Stimulated activated CD4-positive, alpha-beta T cell treated with anti-CD3 and anti-CD28 coated beads, Interleukin-12 subunit alpha, Interleukin-12 subunit beta, amount 100 ng/mL, for 4 hours (primary cell): Measurements from ENCODE around the gene CDKN2A.
"Not testable (repeated sequence)": the region's sequence is repeated elsewhere in the genome, so short reads cannot be mapped to it uniquely, and the experiment has no call there.

Source experiments
- DNase-seq: peaks from one replicate; pipeline ENCODE4 v3.0.0-alpha.2; 2020

The CDKN2A gene

DNA sequence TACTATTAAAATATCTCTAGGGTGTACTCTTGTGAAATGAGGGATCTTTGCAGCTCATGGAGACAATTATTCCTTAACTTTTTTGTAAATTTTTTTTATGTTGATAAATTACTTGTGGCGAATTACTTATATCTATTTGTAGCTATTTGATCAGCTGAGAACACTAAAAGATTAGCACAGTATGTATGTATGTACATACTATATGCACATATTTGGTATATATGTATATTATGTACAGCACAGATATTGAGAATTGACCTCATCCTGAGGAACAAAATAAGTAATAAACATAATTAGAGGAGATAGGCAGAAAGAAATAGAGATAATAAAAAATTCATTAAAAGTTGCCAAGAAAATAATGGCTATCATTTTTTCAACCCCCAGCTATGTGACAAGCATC, 11.8 kb downstream of the CDKN2A start:
- no peak for DNase-seq

DNA sequence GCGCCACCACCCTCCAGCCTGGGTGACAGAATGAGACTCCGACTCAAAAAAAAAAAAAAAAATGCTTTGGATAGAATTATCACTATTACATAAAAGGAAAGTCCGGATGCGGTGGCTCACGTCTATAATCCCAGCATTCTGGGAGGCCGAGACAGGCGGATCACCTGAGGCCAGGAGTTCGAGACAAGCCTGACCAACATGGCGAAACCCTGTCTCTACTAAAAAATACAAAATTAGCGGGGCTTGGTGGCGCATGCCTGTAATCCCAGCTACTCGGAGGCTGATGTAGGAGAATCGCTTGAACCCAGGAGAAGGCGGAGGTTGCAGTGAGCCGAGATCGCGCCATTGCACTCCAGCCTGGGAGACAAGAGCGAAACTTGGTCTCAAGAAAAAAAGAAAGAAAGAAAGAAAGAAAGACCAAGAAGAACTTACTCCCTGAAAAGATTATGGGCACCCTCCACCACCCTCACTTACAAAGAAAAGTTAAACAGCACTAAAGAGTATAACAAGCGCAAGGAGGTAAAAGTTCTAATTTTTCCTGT, 17.8 kb downstream of the CDKN2A start:
- no peak for DNase-seq

DNA sequence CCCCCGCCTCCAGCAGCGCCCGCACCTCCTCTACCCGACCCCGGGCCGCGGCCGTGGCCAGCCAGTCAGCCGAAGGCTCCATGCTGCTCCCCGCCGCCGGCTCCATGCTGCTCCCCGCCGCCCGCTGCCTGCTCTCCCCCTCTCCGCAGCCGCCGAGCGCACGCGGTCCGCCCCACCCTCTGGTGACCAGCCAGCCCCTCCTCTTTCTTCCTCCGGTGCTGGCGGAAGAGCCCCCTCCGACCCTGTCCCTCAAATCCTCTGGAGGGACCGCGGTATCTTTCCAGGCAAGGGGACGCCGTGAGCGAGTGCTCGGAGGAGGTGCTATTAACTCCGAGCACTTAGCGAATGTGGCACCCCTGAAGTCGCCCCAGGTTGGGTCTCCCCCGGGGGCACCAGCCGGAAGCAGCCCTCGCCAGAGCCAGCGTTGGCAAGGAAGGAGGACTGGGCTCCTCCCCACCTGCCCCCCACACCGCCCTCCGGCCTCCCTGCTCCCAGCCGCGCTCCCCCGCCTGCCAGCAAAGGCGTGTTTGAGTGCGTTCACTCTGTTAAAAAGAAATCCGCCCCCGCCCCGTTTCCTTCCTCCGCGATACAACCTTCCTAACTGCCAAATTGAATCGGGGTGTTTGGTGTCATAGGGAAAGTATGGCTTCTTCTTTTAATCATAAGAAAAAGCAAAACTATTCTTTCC, 19.3 kb downstream of the CDKN2A start:
- DNase-seq, result no peak

DNA sequence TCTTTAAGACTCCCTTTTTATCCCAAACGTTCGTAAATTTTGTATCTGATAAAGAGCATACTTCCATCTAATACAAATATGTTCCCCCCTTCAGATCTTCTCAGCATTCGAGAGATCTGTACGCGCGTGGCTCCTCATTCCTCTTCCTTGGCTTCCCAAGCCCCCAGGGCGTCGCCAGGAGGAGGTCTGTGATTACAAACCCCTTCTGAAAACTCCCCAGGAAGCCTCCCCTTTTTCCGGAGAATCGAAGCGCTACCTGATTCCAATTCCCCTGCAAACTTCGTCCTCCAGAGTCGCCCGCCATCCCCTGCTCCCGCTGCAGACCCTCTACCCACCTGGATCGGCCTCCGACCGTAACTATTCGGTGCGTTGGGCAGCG, 19.9 kb downstream of the CDKN2A start:
- no peak for DNase-seq

DNA sequence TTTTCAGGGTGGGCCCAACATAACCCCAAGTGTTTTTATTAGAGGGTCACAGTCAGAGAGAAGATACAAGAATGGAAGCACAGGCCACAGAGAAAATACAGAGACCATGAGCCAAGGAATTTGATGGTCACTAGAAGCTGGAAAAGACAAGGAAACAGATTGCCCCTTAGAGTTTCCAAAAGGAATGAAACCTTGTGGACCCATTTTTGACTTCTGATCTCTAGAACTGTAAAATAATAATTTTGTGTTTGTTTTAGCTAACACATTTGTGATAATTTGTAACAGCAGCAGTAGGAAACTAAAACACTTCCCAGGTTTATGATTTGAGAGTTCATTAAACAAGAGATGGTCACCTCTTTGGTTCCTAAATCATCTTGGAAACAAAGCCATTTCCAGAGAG, 21.8 kb downstream of the CDKN2A start:
- no peak for DNase-seq

DNA sequence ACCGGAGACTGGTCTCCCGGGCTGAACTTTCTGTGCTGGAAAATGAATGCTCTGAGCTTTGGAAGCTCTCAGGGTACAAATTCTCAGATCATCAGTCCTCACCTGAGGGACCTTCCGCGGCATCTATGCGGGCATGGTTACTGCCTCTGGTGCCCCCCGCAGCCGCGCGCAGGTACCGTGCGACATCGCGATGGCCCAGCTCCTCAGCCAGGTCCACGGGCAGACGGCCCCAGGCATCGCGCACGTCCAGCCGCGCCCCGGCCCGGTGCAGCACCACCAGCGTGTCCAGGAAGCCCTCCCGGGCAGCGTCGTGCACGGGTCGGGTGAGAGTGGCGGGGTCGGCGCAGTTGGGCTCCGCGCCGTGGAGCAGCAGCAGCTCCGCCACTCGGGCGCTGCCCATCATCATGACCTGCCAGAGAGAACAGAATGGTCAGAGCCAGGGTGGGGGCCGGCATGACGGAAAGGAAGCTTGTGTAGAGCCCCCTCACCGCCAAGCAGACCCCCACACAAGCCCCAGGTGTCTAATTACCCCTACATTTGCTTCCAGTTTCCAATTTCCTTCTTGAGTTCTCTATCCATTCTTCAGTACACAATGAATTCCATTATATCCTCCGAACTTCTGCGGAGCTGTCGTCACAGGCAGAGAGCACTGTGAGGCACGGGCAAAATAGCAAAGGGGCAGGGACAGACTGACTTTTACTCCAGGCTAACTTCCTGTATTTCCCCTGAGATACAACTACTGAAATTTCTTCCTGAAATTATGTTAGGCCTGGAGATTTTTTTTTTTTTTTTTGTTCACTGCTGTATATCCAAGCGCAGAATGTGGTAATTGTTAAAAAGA, 23.2 kb downstream of the CDKN2A start:
- no peak for DNase-seq

DNA sequence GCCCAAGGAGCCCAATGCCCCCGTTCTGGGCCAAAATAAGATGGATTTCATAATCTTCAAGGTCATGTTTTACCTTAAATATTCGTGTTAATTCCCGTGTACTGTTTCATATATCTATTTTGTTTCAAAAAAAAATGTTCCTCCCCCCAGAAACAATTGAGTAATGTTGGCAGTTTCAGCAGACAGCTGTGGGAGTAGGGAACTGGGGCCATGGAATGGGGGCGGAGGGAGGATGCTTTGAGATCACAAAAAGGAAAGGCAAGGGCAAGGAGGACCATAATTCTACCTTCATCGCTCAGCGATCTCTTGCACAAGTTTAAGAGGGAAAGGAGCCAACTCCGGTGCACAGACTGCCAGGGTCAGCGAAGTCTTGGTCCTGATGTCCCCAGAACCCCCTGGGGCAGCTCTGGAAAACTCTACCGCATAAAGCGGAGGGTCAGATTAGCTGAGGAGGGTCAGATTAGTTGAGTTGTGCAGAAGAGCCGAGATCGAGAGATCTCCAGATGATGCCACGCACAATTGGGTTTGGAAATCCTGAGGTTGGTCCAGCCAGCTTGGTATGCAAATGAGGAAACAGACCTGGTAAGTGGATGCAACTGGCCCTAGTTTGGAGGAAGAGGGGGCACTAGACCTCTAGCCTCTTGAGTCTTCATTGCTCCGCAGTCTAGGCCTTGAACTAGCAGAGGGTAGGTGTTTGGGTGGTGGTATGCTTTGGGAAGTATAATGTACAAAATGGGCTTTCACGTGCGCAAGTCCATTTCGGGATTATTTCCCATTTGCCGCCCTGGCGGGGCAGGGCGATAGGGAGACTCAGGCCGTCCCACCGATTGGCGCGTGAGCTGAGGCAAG, 24.0 kb downstream of the CDKN2A start:
- no peak for DNase-seq

DNA sequence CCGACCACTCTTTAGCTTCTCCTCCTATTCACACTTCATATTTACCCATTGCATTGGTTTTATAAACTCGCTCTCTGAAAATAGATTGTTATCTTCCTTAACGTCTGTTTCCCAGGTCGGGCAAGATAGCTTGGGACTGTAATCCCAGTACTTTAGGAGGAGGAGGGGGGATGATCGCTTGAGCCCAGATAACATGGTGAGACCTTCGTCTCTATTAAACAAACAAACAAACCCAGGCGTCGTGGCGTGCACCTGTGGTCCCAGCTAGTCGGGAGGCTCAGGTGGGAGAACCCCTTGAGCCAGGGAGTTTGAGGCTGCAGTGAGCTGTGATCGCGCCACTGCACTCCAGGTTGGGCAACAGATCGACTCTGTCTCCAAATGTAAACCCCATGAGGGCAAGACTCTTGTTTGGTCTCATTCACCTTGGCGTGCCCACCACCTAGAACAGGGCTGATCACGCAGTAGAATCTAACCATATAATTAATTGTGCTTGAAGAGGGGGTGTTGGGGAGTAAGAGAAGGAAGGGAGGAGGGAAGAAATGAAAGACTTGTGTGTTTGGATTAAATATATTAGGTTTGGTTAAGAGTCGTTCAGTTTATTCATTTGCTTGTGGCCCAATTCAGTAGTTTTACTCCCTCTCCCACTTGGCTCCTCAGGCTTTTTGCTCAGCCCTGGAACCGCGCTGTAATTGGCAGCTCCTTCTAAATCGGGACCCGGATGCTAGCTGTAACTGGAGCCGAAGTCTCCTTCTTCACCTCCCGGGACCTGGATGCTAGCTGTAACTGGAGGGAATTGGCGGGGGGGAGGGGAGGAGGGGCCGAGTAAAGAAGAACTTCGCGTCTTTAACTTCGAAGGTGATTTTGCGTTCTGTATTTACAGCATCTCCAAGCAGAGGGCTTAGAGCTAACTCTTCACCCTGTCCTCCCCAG, 24.9 kb downstream of the CDKN2A start:
- DNase-seq, result no peak

DNA sequence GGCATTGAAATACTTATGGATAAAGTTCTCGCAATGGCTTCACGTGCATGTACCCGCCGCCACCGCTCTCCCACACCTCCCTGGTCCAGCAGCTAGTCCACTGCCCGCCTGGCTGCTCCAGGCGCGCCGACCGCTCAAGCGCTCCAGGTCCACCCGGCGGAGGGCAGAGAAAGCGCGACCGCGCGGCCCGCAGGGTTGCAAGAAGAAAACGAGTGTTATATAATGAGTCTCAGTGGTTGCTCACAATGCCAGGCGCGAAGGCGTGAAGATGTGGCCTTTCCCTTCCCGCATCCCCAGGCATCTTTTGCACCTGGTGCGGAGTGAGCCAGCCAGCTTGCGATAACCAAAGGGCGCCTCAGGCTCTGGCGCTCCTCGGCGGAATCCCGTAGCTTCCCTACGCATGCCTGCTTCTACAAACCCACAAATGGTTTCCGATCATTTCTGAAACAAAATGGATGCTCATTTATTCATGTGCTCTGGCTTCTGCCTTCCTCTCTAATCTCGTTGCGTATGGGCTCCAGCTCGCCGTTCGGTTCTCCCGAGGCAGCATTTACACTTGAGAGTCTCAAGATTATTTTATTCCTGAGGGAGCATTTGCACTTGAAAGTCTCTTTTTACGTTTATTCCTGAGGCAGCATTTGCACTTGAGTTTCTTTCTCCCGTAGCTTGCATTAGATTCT, 25.7 kb downstream of the CDKN2A start:
- DNase-seq, result no peak

DNA sequence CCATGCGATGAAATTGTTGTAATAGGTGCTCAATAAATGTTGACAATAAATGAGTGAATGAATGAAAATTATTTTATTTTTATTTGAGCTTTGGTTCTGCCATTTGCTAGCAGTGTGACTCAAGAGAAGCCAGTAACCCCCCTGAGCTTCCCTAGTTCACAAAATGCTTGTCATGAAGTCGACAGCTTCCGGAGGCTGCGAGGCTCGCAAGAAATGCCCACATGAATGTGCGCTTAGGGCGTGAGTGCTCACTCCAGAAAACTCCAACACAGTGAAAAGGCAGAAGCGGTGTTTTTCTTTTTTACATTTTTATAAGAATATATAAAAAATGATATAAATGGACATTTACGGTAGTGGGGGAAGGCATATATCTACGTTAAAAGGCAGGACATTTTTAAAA, 26.5 kb downstream of the CDKN2A start:
- DNase-seq, result no peak

DNA sequence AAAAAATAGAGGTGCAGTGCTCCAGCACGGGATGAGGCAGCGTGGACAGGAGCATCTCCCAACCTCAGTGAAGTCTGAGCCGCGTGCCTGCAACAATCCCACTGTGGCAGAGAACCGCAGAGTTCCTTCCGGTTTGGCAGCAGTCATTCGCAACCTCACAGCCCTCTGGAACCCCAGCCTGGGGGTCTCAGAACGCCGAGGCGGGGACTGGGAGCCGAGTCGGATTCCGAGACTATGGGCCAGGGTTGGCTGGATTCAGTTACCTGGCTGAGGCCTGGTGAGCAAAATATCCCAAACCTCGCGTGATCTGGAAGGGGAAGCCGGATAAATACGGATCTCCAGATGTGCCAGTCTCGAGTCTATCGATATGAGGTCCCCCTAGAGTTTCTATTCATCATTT, 27.0 kb downstream of the CDKN2A start:
- DNase-seq, result no peak

DNA sequence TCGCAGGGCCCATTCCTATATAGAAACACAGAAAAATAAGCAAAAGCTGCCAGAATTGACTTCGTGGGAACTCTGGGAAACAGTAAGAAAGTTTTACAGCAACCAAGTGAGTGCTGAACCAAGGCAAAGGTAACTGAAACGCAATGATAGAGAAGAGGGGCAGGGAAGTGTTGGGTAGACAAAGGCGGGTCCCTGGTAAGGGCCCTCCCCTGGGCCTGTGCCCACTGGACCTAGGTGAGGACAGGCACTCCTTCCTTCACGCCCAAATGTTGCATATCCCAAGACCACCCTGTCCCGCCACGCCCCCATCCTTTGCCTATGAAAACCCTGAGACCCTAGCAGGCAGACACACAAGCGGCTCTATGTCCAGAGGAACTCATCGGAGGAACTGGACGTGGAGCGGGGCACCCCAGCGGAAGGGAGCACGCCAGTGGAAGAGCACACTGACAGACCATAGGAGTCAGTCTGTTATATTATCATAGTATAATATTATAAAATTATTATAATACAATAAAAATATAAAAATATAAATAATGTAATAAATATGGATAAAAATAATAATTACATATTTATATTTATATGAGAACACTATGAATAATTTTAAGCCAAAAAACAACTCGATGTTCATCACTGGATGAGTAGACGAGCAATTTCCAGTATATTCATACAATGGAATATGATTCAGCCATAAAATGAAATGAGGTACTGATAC, 27.9 kb downstream of the CDKN2A start:
- DNase-seq, result no peak

DNA sequence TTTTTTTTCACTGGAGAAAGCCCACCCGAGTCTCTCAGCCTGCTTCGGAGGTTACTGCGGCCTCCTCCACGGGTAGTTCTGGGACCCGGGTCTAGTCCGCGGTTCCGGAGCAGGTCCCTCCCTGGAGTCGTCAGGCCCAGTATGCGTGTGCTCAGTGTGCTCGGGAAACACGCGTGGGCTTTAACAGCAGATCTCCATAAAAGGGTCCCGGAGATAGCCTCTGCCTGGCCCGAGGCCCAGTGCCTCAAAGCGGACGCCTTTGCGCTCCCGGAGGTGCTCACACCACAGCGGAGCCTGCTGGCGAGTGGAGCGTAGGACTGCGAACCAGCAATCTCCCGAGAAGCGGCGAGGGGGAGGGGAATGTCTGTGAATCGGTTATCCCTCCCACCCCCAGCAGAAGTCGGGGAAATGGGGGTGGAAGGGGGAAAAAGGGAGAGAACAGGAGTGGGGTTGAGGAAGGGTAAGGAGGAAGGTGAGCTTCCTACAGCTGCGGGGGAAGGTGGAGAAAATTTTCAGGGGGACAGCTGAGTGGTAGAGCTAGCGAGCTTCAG, 28.7 kb downstream of the CDKN2A start:
- no peak for DNase-seq

DNA sequence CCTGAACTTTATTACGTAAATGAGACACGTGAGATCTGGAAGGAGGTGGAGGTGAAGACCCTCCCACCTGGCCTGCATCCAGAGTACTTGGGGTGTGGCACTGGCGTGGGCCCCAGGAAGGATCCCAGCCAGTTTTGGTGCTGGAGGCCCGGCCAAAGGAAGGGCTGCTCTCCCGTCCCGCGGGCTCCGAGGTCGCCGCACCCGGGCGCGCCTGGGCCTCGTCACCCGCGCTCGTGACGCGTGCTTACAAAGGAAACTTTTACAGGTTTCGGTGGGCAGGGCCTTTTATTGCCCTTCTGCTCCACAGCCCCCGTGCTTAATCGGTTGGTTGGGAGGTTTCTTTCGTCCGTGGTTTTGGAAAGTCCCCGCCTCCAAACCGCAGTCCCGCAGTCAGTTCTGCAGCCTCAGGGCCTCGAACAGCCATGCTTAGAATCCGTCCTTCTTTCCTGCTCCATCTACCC, 29.2 kb downstream of the CDKN2A start:
- peak; percentile 35 for DNase-seq

DNA sequence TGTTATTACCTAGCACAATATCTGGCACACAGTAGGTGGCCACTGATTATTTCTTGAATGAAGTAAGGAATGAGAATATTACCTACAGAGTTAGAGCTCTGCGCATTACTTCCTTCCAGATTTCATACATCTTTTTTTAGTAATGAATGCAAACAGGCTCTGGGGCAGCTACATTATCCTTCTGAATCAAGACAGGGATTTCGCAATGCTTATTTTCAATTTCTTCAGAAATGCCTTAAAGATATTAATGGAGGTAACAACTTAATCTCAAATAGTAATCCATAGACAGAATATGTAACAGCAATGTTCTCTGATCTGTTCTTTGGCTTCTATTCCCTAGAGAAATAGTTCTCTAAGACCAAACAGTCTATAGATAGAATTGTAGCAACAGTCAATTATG, 32.6 kb downstream of the CDKN2A start:
- no peak for DNase-seq

DNA sequence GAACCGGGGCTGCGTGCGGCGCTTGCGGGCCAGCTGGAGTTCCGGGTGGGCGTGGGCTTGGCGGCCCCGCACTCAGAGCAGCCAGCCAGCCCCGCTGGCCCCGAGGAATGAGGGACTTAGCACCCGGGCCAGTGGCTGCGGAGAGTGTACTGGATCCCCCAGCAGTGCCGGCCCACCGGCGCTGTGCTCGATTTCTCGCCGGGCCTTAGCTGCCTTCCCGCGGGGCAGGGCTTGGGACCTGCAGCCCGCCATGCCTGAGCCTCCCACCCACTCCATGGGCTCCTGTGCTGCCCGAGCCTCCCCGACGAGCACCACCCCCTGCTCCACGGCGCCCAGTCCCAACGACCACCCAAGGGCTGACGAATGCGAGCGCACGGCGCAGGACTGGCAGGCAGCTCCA, 34.9 kb downstream of the CDKN2A start:
- DNase-seq, result not testable (repeated sequence)

DNA sequence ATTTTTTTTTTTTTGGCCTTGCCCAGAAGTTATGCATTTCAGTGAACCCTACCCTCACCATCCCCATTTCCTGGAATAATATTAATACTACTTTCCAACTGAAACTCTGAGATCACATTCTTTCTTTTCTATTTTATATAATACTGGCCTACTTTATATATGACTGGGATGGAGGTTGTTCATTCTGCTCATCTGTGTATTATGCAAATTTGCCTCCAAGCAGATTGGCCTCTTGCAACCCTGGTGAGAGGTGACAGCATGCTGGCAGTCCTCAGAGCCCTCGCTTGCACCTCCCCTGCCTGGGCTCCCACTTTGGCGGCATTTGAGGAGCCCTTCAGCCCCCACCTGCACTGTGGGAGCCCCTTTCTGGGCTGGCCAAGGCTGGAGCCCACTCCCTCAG, 35.4 kb downstream of the CDKN2A start:
- no peak for DNase-seq

DNA sequence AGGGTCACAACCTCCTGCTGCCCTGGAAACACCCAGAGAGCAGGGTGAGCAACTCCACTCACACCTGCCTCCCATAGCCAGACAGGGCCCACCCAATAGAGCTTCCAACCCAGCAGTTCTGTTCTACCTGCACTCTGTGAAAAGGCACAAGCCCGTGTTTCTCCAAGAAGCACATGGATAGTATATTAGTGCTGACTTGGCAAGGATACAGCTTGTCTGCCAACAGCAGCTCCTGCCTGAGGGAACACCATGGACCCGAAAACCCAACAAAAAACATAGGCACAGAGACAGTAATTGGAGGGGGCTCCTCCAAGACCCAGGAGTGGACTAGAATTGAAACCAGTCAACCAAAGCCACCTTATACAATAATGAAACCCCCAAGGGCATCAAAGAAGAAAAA, 48.6 kb downstream of the CDKN2A start:
- no peak for DNase-seq

DNA sequence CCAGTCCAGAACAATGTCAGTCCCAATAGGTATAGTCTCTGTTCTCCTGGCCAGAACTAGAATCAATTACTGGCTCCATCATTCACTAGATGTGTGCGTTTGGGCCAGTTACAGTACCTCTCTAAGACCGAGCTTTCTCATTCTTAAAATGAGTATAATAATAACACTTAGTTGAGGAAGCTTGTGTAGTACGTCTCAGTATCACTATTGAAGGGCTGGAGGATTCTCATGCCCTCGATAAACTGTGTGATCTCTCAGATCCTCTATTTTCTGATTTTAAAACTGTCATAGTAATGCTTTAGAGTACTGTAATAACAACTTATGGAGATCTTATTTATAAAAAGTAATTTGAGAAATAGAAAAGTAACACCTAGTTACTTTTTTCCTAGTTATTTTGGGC, 50.7 kb downstream of the CDKN2A start:
- DNase-seq, result no peak

DNA sequence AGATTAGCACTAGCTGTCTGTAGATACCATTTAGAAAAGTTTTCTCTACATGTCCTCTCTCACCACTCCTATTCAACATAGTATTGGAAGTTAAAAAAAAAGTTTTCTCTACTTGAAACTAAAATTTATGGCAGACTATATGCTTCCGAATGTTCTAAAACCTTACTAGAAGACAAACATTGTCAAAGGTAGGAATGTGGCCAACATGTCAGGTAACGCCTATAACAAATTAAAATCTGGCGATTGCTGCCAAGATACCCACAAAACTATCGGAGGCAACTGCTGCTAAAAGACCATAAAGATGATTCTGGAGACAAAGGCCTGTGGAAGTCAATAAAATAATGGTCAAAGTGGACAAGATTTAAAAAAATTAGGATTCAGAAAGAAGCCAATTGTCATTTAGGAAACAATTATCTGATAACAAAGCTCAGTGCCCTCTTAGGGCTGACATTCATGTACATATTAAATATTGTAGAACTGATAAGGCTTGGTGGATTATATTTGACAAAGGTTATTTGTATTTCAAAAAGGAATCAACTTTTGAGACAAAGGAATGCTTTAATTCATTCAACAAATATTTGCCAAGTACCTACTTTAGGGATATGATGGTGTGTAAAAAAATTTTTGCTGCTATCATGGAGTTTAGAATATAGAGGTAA, 52.7 kb downstream of the CDKN2A start:
- DNase-seq, result no peak
